ENCODE data around the gene STMN1. TPM values are rescaled to one million over a fixed set of nuclear protein-coding genes. Genes with fewer than 3 reads are reported as not detected.

Gene STMN1
- total and polyA plus RNA-seq, 9 of the 15 experiments (the other 6 are each of a cell fraction or from before 2014, with no cell fraction given), result 269 to 2,153 (median 595) TPM

DNA sequence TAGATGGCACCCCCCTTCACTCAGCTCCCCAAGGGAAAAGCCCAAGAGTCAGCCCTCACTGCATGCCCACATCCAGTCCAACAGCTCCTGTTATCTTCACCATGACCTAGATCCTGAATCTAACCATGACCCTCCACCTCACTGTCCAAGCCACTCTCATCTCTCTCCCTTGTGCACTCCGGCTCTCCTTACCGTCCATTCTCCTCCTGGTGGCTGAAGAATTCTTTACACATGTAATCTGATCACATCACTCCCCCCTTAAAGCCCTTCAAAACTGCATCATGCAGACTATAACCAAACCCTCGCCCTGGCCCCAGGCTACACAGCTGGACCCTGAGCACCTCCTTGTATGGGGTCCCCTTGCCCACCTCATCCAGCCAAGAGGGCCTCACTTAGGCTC is 16.7 kb downstream of the STMN1 start (continued):
- TF ChIP-seq ZFP1 (CRISPR knock-in tag; IDR thresholded peaks at IDR 0.05) (no peak), HNRNPH1 (optimal IDR thresholded peaks at IDR 0.05; ENCODE audit: low read depth, low read length) (no peak), ZNF583 (CRISPR knock-in tag; IDR thresholded peaks at IDR 0.05) (0 out of 2 replicates have a peak, but pooled peaks have one; percentile 46), DIDO1 (tag; IDR thresholded peaks at IDR 0.05; ENCODE audit: low read depth) (no peak), HDAC1 (IDR thresholded peaks at IDR 0.05) (0 out of 4 replicates have a peak, but pooled peaks of 1 of the 2 experiments have one; percentile 18), ZNF79 (CRISPR knock-in tag; IDR thresholded peaks at IDR 0.05; ENCODE audit: low read depth) (0 out of 2 replicates have a peak, but pooled peaks have one; percentile 52), ZEB2 (IDR thresholded peaks at IDR 0.05) (no peak), TEAD1 (CRISPR knock-in tag; IDR thresholded peaks at IDR 0.05) (peak in 1 of 2 experiments; percentile 23; a peak in 1 of 4 replicates)
- TF ChIP-seq, protein P1, sequence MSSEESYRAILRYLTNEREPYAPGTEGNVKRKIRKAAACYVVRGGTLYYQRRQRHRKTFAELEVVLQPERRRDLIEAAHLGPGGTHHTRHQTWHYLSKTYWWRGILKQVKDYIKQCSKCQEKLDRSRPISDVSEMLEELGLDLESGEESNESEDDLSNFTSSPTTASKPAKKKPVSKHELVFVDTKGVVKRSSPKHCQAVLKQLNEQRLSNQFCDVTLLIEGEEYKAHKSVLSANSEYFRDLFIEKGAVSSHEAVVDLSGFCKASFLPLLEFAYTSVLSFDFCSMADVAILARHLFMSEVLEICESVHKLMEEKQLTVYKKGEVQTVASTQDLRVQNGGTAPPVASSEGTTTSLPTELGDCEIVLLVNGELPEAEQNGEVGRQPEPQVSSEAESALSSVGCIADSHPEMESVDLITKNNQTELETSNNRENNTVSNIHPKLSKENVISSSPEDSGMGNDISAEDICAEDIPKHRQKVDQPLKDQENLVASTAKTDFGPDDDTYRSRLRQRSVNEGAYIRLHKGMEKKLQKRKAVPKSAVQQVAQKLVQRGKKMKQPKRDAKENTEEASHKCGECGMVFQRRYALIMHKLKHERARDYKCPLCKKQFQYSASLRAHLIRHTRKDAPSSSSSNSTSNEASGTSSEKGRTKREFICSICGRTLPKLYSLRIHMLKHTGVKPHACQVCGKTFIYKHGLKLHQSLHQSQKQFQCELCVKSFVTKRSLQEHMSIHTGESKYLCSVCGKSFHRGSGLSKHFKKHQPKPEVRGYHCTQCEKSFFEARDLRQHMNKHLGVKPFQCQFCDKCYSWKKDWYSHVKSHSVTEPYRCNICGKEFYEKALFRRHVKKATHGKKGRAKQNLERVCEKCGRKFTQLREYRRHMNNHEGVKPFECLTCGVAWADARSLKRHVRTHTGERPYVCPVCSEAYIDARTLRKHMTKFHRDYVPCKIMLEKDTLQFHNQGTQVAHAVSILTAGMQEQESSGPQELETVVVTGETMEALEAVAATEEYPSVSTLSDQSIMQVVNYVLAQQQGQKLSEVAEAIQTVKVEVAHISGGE (CRISPR knock-in tag; IDR thresholded peaks at IDR 0.05), result no peak
- TF ChIP-seq, protein P2, sequence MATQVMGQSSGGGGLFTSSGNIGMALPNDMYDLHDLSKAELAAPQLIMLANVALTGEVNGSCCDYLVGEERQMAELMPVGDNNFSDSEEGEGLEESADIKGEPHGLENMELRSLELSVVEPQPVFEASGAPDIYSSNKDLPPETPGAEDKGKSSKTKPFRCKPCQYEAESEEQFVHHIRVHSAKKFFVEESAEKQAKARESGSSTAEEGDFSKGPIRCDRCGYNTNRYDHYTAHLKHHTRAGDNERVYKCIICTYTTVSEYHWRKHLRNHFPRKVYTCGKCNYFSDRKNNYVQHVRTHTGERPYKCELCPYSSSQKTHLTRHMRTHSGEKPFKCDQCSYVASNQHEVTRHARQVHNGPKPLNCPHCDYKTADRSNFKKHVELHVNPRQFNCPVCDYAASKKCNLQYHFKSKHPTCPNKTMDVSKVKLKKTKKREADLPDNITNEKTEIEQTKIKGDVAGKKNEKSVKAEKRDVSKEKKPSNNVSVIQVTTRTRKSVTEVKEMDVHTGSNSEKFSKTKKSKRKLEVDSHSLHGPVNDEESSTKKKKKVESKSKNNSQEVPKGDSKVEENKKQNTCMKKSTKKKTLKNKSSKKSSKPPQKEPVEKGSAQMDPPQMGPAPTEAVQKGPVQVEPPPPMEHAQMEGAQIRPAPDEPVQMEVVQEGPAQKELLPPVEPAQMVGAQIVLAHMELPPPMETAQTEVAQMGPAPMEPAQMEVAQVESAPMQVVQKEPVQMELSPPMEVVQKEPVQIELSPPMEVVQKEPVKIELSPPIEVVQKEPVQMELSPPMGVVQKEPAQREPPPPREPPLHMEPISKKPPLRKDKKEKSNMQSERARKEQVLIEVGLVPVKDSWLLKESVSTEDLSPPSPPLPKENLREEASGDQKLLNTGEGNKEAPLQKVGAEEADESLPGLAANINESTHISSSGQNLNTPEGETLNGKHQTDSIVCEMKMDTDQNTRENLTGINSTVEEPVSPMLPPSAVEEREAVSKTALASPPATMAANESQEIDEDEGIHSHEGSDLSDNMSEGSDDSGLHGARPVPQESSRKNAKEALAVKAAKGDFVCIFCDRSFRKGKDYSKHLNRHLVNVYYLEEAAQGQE (IDR thresholded peaks at IDR 0.05; ENCODE audit: borderline replicate concordance), result peak; percentile 56; the same call in 1 of the 2 replicates
- TF ChIP-seq, protein P2 (CRISPR knock-in tag; IDR thresholded peaks at IDR 0.05; ENCODE audit: low read depth), result no peak
- TF ChIP-seq, protein P3, sequence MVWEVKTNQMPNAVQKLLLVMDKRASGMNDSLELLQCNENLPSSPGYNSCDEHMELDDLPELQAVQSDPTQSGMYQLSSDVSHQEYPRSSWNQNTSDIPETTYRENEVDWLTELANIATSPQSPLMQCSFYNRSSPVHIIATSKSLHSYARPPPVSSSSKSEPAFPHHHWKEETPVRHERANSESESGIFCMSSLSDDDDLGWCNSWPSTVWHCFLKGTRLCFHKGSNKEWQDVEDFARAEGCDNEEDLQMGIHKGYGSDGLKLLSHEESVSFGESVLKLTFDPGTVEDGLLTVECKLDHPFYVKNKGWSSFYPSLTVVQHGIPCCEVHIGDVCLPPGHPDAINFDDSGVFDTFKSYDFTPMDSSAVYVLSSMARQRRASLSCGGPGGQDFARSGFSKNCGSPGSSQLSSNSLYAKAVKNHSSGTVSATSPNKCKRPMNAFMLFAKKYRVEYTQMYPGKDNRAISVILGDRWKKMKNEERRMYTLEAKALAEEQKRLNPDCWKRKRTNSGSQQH (CRISPR knock-in tag; IDR thresholded peaks at IDR 0.05), result 0 out of 2 replicates have a peak, but pooled peaks have one; percentile 41
- TF ChIP-seq, protein P4, sequence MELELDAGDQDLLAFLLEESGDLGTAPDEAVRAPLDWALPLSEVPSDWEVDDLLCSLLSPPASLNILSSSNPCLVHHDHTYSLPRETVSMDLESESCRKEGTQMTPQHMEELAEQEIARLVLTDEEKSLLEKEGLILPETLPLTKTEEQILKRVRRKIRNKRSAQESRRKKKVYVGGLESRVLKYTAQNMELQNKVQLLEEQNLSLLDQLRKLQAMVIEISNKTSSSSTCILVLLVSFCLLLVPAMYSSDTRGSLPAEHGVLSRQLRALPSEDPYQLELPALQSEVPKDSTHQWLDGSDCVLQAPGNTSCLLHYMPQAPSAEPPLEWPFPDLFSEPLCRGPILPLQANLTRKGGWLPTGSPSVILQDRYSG (tag; conservative IDR thresholded peaks at IDR 0.05; ENCODE audit: low read depth), result no peak
